CD4-positive, alpha-beta T cell treated with Interleukin-12 subunit alpha and Interleukin-12 subunit beta, for 1 hour (primary cell): ENCODE data around the gene PTK7.
"Not testable (repeated sequence)": the region's sequence is repeated elsewhere in the genome, so short reads cannot be mapped to it uniquely, and the experiment has no call there.

Experiments
- DNase-seq: peaks from one replicate; pipeline ENCODE4 v3.0.0-alpha.2; 2020

The PTK7 gene

DNA sequence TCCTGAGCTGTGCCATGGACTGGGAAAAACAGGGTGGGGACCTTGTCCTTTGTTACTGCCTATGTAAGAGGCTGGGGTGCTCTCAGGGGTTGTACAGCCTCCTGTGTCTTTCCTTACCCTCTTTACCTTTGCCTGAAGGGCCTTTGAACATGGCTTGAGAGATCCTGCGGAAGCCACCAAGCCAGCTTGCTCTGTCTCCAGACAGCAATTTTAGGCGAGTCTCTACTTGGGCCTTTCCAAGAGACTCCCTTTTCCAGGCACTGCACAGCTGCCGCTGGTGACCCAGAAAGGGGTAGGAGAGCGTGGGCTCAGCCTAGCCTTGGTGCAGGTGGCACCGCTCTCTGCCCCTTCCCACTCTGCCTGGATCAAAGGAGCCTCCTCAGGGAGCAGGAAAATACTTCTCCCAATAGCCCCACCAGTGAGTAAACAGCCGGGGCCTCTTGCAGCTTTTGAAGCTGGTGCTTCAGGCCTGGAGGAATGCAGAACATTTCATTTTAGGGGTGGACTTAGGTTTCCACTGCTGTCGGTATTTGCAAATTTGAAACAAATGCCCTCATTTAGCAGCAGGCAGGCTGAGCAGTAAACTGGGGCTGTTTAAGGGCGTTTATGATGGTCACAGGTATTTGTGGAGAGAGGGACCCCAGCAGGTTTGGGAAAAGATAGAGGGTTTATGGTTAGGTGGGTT lies 13.9 kb downstream of the PTK7 start:
- no peak for DNase-seq

- no peak for DNase-seq
These were observed 14.4 kb downstream of the PTK7 start for GRCh38 chr6:43090559-43090956.

- DNase-seq: no peak
These were observed 14.9 kb downstream of the PTK7 start for GRCh38 chr6:43091020-43091419.

DNA sequence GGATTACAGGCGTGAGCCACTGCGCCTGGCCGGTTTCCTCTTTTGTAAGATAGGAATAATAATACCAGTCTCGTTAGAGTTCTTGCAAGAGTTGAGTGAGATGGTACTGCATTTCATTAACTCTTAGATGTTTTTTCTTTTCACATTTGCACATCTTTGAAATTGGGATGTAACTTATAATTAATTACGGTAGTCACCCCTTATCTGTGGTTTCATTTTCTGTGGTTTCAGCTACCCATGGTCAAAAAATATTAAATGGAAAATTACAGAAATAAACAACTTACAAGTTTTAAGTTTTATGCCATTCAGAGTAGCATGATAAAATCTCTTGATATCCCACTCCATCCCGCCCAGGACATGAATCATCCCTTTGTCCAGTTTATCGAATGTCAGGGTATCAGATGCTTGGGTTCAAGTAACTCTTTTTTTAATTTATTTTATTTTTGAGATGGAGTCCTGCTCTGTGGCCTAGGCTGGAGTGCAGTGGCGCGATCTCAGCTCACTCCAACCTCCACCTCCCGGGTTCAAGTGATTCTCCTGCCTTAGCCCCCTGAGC lies 15.4 kb downstream of the PTK7 start:
- DNase-seq: no peak

GRCh38 chr6:43092635-43093034 lies 16.5 kb downstream of the PTK7 start:
- DNase-seq: no peak

DNA sequence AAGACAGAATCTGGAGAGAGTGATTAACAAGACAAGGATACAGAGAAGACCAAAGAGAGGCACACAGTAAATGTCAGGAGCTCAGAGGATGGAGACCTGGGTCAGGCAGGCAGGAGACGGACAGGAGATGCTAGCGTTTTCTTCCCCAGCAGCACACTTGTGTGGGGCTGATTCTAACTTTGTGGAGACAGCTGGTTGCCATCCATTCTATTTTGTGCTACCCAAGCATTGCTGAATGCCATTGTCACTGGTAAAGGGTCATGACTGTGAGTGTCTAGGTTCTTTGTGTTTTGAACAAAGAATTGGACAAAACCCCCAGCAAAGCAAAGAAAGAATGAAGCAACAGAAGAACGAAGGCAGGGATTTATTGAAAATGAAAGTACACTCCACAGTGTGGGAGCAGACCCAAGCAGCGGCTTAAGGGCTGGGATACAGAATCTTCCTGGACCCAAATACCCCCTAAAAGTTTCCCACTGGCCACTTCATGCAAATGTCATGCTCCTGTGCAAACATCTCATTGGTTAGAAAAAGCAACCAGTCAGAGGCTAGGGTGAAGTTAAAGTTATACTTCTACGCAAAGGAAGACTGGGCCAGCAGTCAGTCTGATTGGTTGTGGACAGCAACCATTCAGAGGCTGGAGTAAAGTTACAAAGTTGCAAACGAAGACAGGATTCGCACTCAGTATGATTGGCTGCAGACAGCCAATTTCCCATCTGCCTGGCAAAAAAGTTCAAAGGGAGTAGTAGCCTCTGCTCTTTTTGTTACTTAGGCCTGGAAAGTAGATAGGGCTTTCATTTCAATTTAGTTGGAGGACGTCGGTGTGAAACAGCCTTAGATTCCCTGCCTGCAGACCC lies 17.5 kb downstream of the PTK7 start:
- peak; percentile 15 for DNase-seq

- DNase-seq: no peak
These were observed 19.8 kb downstream of the PTK7 start for GRCh38 chr6:43095939-43096338.

GRCh38 chr6:43096451-43097097 lies 20.5 kb downstream of the PTK7 start:
- DNase-seq: no peak

- no peak for DNase-seq
These were observed 21.0 kb downstream of the PTK7 start for GRCh38 chr6:43097098-43097489.

GRCh38 chr6:43097502-43097901 lies 21.4 kb downstream of the PTK7 start:
- no peak for DNase-seq

GRCh38 chr6:43101497-43101896 lies 25.4 kb downstream of the PTK7 start:
- DNase-seq: no peak

DNA sequence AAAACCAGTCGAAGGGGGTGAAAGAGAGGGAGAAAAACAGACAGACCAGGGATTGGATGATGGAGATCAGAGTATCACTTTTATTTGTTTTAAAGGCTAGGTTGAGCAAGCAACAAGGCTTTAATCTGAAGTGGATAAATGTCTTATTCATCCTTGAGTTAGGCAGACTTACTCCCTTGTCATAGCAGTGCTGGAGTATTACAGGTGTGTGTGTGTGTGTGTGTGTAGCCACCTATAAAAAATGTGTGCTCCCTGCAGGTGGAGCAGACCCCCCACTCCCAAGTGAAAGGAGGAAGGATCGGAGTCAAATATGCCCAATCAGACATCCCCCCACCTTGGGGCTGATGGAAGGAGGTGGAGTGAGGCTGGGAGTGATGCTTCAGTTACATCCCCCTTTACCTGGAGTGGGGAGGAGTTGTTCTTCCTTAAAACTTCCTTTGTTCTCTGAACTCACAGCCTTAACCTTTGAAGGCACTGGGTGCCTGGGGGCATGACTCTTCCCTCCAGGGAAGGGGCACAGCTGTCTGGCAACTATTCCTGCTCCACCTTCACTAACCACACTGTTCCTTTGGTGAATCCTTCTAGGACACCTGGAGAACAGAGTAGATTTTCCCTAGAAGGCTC lies 27.3 kb downstream of the PTK7 start:
- no peak for DNase-seq

- DNase-seq: no peak
These were observed 29.6 kb downstream of the PTK7 start for GRCh38 chr6:43105538-43106222.

DNA sequence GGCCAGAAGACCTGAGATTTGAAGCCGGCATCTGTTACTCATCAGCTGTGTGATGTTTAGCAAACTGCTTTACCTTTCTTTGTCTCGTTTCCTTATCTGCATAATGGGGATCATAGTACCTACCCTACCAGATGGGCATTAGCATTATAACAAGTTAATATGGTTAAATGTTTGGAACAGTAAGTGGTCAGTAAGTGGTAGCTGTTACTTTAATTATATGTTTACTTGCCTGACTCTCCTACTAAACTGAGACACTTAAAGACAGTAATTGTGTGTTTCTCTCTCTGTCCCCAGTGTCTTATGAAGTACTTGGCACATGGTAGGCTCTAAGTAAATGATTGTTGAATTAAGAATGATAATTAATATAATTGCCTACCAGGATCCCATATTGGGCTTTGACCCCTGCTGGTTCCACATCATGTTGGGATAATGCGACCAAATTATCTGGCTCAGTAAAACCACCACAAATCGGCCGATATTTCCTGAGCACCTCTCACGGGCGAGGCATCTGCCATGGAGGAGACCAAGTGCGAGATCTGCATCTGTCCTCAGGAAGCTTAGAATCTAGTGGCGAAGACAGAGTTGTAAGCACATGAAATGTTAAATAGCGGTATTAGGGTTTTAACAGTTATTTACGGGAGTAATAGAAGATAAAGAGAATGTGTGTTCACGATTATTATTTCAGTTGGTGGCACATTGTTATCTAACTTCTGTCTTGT lies 31.4 kb downstream of the PTK7 start:
- no peak for DNase-seq

DNA sequence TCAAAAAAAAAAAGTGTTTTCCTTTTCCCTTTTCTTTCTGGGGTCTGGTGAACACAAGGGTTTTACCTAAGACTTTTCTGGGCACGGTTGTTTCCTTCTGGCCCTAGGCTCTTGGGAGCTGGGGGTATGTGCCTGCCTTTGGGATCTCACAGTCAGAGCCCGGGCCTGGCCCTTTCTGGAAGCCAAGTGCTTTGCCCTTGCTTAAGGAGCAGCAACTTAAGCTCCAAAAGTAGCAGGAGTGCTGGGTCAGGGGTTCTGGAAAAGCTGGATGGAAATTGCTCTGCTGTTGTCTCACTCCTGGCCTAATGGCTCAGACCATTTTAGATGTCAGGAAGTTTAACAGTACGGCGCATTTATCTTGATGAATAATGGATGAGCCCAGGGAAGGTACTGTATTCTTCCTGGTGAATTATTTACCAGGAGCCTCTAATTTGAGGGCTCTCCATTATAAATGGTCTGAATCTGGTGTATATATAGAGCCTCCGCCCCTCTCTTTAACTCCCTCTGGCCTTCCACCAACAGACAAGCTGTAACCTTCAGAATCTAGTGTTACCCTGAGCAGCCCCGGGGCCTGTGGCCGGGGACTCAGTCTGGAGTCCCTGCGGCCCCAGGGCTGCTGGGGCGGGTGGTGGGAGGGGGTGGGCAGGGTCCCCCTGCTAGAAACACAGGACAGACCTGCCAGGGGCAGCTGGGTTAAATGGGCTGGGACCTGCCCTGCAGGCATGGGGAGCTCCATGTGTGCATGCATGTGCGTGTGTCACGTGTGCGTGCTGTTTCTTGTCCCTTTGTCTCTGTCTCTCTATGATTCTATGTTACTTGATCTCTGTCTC lies 37.5 kb downstream of the PTK7 start:
- no peak for DNase-seq

GRCh38 chr6:43115365-43115764 lies 39.3 kb downstream of the PTK7 start:
- no peak for DNase-seq

GRCh38 chr6:43117466-43117865 lies 41.4 kb downstream of the PTK7 start:
- not testable (repeated sequence) for DNase-seq

GRCh38 chr6:43119482-43119881 lies 43.4 kb downstream of the PTK7 start:
- no peak for DNase-seq

- no peak for DNase-seq
These were observed 44.1 kb downstream of the PTK7 start for GRCh38 chr6:43120101-43120763.
